ACHN (cell line): Measurements from ENCODE around the gene AGTRAP.

Source experiments
- DNase-seq: peaks from one replicate; pipeline ENCODE4 v3.0.0-alpha.2; 2015
- in situ Hi-C: cut with HindIII; loops from 2 replicates; pipeline ENCODE4 v1.10.0; 2017; ENCODE audit warnings: low sequenced_read_pairs, low pct_ligation_motif_present, low pct_unique_long_range_greater_than_20kb

Gene AGTRAP

GRCh38 chr1:11729498-11730428 is 6.2 kb upstream of the AGTRAP start:
- in situ Hi-C loops: no loop called here
- peak; percentile 63 for DNase-seq

GRCh38 chr1:11730429-11730891 is 5.5 kb upstream of the AGTRAP start:
- in situ Hi-C loops: no loop called here
- DNase-seq: no peak

- in situ Hi-C loops: no loop called here
- DNase-seq: no peak
These were observed 4.1 kb upstream of the AGTRAP start for GRCh38 chr1:11731691-11732283.

GRCh38 chr1:11733306-11733705 is 2.6 kb upstream of the AGTRAP start:
- in situ Hi-C loops: no loop called here
- DNase-seq: no peak

GRCh38 chr1:11735531-11735853 is 444 bp upstream of the AGTRAP start:
- DNase-seq: no peak
- in situ Hi-C loops: no loop called here

GRCh38 chr1:11736746-11737639 is 1.1 kb downstream of the AGTRAP start:
- in situ Hi-C loops: no loop called here
- peak; percentile 33 for DNase-seq

- no peak for DNase-seq
- in situ Hi-C loops: no loop called here
These were observed 2.2 kb downstream of the AGTRAP start for GRCh38 chr1:11738096-11738495.

GRCh38 chr1:11738783-11739182 is 2.8 kb downstream of the AGTRAP start:
- in situ Hi-C loops: no loop called here
- DNase-seq: no peak

GRCh38 chr1:11740258-11741192 is 4.6 kb downstream of the AGTRAP start:
- no peak for DNase-seq
- in situ Hi-C loops: no loop called here

- DNase-seq: no peak
- in situ Hi-C loops: no loop called here
These were observed 5.5 kb downstream of the AGTRAP start for GRCh38 chr1:11741482-11741881.

GRCh38 chr1:11741919-11742558 is 6.1 kb downstream of the AGTRAP start:
- in situ Hi-C loops: no loop called here
- peak; percentile 13 for DNase-seq

GRCh38 chr1:11744287-11744686 is 8.4 kb downstream of the AGTRAP start:
- DNase-seq: no peak
- in situ Hi-C loops: no loop called here

- in situ Hi-C loops: no loop called here
These were observed 10.2 kb downstream of the AGTRAP start for GRCh38 chr1:11746092-11746491.

GRCh38 chr1:11746795-11747487 is 11.0 kb downstream of the AGTRAP start:
- DNase-seq: no peak

More at GRCh38 chr1:11746092-11746491, 10.2 kb downstream of the AGTRAP start:
- peak; percentile 11 for DNase-seq

GRCh38 chr1:11748294-11749202 is 12.6 kb downstream of the AGTRAP start:
- DNase-seq: no peak
- in situ Hi-C loops: no loop called here

More at GRCh38 chr1:11746795-11747487, 11.0 kb downstream of the AGTRAP start:
- in situ Hi-C loops: no loop called here

GRCh38 chr1:11749203-11749689 is 13.3 kb downstream of the AGTRAP start:
- peak; percentile 62 for DNase-seq
- in situ Hi-C loops: no loop called here
